GM18861 (cell line): ENCODE results near the gene LGALS8.
"Not testable (repeated sequence)": the region's sequence is repeated elsewhere in the genome, so short reads cannot be mapped to it uniquely, and the experiment has no call there.

Experiments
- ATAC-seq: cut with Tn5 transposase; IDR thresholded peaks from one replicate; pipeline ENCODE4 v1.9.1; 2021; ENCODE audit not compliant: unreplicated experiment

The LGALS8 gene

DNA sequence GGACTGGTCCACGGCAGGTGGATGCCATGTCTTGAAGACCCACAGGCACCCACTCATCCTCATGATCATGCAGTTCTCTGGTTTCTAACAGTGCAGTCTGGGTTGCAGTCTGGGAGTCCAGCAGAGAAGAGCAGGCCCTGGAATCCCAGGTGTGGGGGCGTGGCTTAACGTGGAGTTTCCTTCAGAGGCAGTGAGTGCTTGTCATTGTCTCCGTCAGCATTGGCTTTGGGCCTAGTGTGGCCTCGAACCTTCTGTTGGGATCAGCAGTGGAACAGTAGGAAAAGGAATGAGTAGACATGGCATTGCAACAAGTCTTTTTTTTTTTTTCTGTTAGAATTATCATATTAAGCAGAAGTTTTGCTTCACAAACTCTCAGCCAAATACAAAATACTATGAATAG lies 12.8 kb downstream of the LGALS8 start:
- ATAC-seq: no peak

DNA sequence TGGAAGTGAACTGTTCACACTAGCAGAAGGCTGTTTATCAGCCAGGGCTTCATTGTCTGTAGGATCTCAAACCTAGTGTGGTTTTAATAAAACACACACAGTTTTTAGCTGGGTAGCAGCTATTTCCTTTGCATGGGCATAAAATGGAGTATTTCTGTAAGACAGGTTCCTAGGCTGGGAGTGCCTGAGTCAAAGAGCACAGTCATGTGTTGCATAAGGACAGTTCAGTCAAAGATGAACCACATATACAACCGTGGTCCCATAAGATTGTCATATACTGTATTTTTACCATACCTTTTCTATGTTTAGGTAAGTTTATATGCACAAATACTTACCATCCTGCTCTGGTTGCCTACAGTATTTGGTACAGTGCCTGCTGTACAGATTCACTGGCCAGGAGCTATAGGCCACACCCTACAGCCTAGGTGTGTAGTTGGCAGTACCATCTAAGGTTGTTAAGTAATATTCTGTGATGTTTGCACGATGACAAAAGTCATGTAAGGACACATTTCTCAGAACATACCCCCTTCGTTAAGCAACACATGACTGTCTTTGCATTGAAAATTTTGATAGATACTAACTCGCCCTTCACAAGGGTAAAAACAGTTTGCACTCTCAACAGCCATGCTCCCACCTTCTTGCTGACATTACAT lies 17.2 kb downstream of the LGALS8 start:
- no peak for ATAC-seq

DNA sequence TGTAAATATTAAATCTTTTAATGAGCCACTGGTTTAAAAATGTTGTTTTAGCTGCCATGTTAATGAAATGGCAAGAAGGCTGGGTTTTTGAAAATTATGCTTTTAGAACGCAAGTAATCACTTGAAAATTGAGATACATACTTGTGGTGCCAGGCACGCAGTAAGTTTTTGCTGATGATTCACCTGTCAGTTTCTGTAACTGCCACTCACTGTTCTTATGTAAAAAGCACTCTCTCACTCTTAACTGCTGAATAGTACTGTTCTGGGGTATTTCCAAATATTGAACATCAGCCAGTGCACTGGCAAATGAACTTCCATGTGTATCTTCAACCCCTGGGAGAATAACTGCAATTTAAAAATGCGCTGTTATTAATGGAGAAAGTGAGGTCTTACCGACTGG lies 17.9 kb downstream of the LGALS8 start:
- ATAC-seq: no peak

DNA sequence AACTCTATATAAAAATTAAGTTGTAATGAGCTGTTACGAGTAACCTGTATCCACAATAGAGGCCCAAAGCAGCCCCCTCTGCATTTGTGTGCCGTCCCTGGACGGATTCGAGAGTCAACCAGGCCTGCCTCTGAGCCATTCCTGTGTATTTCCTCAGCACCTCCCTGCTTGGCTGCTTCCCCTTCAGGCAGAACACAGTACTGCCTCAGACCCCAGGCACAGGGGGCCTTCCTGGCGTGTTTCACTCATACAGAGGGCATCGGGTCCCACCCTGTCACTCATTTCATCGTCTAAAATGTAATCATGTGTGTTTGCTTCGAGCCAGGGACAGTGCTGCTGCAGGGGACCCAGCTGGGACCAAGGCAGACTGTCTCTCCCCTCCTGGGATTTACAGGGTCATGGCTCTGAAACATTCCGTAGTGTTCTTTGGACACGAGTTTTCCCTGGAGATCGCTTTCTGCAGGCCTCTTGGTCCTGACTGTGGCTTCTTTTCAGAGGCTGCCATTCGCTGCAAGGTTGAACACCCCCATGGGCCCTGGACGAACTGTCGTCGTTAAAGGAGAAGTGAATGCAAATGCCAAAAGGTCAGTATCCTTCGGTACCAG lies 19.4 kb downstream of the LGALS8 start:
- no peak for ATAC-seq

- no peak for ATAC-seq
Measured at GRCh38 chr1:236545621-236546169, 21.9 kb downstream of the LGALS8 start.

DNA sequence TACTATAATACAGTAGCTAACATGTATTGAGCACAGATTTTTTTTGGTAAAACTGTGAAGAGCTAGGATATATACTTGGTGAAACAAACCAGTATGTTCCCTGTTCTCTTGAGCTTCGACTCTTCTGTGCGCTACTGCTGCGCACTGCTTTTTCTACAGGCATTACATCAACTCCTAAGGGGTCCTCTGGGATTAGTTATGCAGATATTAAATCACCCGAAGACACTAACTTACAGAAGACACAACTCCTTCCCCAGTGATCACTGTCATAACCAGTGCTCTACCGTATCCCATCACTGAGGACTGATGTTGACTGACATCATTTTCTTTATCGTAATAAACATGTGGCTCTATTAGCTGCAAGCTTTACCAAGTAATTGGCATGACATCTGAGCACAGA lies 24.7 kb downstream of the LGALS8 start:
- ATAC-seq: no peak

- no peak for ATAC-seq
Measured at GRCh38 chr1:236550961-236551851, 27.4 kb downstream of the LGALS8 start.

DNA sequence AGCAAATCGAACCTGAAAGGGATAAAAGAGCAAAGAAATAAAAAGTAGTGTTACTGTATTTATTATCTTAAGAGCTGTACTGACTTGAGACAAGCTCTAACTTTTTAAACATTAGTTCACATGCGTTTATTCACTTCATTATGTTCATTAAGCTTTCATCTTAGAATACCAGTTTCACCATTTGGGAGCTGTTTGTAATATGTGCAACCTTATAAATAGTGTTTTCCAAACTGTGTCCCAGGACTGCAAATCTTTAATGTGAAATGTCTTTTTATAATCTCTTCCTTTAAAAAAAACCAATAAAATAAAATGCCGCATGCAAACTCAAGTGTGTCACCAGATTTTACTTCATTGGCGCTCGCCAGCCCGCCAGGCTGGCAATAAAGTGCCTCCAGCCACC lies 28.3 kb downstream of the LGALS8 start:
- ATAC-seq: no peak

- no peak for ATAC-seq
Measured at GRCh38 chr1:236552901-236553300, 29.1 kb downstream of the LGALS8 start.

DNA sequence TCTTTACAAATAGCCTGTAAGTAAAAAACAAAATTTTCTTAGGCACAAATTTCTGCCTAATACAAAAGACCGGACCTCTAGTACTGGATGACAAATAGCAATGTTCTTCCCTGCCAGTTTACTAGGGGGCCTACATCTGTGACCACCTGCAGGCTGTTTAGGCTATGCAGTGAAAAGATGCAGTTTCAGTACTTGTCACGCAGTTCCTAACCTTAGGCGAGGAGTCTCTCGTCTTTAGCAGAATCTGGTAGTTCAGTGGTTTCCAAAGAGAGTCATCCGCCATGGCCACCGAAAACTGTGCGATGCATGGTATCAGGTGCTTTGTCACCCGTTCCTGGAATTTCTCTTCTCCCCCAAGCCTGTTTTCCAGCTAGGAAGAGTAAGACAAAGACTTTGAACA lies 29.6 kb downstream of the LGALS8 start:
- no peak for ATAC-seq

DNA sequence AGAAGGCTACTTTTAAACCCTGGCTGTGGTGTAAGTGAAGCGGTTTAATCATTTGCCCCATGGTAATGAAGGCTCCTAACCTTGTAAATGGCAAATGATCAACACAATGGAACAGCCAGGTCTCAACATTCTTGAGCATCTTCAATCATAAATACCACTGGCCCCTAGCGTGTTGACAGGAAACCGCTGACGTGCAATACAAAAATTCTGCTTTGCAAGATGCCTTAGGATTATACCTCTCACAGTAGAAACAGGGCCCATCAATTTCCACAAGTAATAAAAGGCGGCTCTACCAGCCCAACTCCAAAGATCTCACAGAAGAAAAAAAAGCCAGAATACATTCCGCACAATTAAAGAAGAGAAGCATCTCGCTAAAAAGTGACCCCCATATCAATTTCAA lies 32.8 kb downstream of the LGALS8 start:
- no peak for ATAC-seq

DNA sequence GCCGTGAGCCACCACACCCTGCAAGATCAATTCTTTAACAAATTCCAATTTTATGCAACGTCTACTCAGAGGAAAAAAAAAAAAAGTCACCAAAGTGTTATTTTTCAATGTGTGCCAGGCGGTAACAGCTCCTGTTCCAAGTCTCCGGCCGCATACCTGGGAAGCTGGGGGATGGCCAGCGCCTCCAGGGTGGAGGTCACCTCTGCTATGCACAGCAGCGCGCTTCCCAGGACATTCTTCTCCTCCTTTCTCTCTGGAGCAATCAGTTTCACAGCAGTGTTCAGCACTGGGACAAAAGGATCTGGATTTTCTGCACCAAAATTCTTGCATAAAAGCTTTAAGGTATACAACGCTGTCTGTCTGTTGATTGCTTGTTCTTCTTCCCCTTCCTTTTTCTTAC lies 34.3 kb downstream of the LGALS8 start:
- no peak for ATAC-seq

DNA sequence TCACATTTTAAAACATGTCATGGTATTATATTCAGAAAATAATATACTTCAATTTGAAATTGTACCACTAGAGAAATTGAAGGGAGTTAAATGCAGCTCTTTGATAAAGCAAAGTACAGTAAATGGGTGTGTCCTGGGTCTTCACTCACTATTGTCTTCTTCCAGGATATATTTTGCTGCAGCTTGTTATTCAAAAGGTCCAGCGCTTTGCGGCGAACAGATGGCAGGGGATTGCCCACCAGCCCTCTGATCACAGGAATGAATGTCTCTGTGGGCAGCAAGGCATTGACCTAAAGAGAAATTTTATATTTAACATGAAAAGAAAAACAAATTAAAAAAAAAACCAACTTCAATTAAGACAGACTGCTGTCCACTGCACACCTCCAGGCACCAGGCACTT lies 35.1 kb downstream of the LGALS8 start:
- no peak for ATAC-seq

DNA sequence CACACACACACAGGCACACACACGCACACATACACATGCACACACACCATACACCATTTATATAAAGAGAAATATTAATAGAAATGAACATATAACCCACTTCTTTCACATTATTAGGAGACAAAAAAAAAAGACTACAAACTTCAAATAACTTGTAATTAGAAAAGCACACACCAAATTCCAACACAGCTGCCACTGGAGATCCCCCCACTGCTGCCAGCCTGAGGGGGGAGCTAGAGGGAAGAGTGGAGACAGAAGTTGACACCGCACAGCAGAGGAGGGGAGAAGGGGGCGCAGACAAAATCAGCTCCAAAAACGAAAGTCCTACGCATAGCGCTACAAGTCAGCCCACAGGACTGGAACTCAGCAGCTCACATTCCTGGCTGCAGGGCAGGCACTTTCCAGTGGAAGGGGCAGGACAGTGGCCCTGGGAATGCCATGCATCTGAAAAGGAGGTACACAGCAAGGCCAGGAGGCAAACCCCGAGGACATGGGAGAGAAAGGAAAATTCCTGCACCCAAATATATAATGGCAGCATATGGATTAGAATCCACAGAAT lies 36.5 kb downstream of the LGALS8 start:
- no peak for ATAC-seq

DNA sequence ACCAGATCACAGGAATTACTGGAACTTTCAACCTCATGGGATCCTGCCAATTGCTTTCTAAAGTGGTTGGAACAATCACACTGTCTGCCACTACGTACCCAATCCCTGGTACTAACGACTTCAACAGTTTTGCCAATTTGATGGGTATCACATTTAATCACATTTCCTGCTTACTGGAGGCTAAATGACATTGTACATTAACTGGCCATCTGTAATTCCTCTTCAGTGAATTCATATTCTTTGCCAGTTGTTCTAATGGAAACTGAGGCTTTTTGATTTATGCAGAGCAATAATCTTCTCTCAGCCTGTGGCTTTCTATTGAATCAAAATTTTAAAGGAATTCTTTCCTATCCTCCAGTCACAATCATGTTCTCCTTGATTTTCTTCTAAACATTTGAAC lies 38.2 kb downstream of the LGALS8 start:
- no peak for ATAC-seq

DNA sequence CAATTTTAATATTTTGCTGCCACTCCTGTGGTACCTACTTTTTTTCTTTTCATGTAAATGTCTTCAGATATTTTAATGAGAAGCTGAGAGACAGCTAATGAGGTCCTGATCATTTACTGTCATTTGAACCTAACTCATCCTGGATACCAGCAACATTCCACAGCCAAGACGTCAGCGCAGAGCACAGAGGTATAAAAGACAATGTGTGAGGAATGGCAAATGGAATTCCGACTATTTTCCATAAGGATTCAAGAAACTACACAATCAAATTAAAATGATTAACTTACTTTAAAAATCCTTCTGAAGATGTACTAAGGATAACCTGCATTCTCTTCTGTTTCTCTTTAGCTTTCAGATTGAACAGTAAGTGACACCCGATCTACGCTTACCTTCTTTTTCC lies 41.7 kb downstream of the LGALS8 start:
- no peak for ATAC-seq

DNA sequence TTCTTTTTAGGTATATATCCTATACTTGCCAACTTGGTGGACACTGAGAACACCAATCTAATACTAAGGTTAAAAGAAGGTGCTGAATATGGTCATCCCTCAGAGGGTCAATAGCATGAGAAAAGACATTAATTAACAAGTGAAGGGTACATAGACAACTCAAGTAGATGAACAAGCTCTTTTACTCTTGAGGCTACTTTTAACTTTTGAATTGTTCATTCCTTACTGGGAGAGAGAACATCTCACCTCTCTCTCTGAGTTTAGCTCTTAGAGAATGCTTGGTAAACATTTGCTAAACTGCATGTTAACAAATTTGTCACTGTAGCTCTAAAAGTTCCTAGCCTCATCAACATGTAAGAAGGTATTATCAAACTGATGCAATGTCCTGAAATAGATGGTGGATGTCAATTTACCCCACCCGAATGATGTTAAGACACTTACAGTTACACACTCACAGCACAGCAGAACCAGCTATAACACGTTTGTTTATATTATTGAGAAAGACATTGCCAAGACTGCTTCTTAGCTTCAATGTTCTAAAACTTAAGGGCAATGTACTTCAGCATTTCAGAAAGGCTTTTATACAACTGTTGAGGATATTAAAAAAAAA lies 44.6 kb downstream of the LGALS8 start:
- ATAC-seq: no peak

GRCh38 chr1:236575523-236575922 lies 51.7 kb downstream of the LGALS8 start:
- ATAC-seq: no peak

DNA sequence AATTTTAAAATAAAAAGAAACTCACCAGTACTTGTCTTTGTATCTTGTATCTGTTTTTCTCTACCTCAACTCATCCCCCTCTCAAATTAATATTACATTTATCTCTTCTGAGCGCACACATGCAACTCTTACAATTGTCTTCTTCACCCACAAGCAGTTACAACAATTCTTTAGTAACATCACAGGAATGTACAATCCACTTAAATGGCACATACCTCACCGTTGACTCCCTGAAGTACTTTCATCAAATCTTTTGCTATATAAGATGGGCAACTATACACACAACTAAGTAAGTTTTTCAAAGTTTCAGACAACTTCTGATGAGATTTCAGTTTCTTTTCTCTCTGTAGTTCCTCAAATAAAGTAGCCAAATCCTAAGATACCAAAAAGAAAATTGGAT lies 52.2 kb downstream of the LGALS8 start:
- ATAC-seq: no peak

DNA sequence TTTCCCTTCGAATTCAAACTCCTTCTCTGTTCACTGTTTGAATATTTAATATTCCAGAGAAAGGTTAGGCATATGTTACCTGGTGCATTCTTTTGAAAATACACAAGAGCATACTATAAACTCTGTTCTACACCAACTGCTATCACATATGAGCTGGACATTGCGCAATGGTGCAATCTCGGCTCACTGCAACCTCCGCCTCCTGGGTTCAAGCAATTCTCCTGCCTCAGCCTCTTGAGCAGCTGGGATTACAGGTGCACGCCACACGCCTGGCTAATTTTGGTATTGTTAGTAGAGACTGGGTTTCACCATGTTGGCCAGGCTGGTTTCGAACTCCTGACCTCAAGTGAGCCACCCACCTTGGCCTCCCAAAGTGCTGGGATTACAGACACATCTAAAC lies 53.3 kb downstream of the LGALS8 start:
- ATAC-seq: not testable (repeated sequence)

GRCh38 chr1:236578661-236579060 lies 54.9 kb downstream of the LGALS8 start:
- ATAC-seq: no peak
